Pancreas (tissue), 10 donors: Measurements from ENCODE around the gene MARK3. TPM values are rescaled to one million over a fixed set of nuclear protein-coding genes. Genes with fewer than 3 reads are reported as not detected.

Experiments used
- ATAC-seq, 4 donors: fragments of 200-7000 bp; cut with Tn5 transposase; one replicate each; pipeline versions ENCODE4 v1.8.0 to v1.9.1; 2020; ENCODE audit warnings: mild to moderate bottlenecking in 4 of 4, moderate library complexity in 4 of 4
- DNase-seq, 6 donors: peaks; one replicate each; pipeline ENCODE4 v3.0.0-alpha.2; 2020
- FAIRE-seq: peaks from 2 replicates; lab custom pipeline; 2012; peaks lifted over from hg19 to GRCh38; lab: Jason Lieb, UNC
- H3K27ac ChIP-seq, 4 donors: fragments of 200-600 bp; sonication (generic); 1 replicate in 3 of 4; 2 replicates in 1 of 4; pipeline versions ENCODE4 v1.5.0 to v1.8.0; 2020
- H3K27me3 ChIP-seq, 4 donors: fragments of 200-600 bp; one replicate each; pipeline ENCODE4 v1.8.0; 2021
- H3K36me3 ChIP-seq, 3 donors: fragments of 200-600 bp; sonication (generic) in 1 of 3; one replicate each; pipeline versions ENCODE4 v1.5.0 to v1.8.0; 2020 to 2021
- H3K4me1 ChIP-seq, 3 donors: fragments of 200-600 bp; one replicate each; pipeline ENCODE4 v1.8.0; 2021
- H3K4me3 ChIP-seq, 4 donors: fragments of 200-600 bp; sonication (generic) in 2 of 4; one replicate each; pipeline versions ENCODE4 v1.5.0 to v1.8.0; 2020 to 2021
- H3K9me3 ChIP-seq, 4 donors: fragments of 200-600 bp; one replicate each; pipeline ENCODE4 v1.8.0; 2021
- CTCF ChIP-seq, 4 donors: fragments of 200-600 bp; sonication (generic) in 3 of 4; IDR thresholded peaks; one replicate each; pipeline versions ENCODE4 v1.5.0 to v1.8.0; 2021; ENCODE audit warnings: antibody characterized with exemption in 4 of 4
- WGBS, 2 donors: extraction: QIAGEN DNeasy Blood & Tissue Kit; methylation state at CpG; one replicate each; pipeline ENCODE4 v1.1.7; 2013; 5-methylcytosine and 5-hydroxymethylcytosine counted together
- intact Hi-C, 3 donors: fragments of 100-400 bp; cut with DNase I; formaldehyde crosslinking; loops; one replicate each; pipeline versions ENCODE4 v1.11.1 to v1.14.2; 2022
- polyA plus RNA-seq, 2 donors: library from polyadenylated mRNA; stranded (reverse); fragments of 200-250 nt; gene quantifications; one replicate each; pipeline ENCODE4 v1.2.3, GENCODE V29; 2013
- total RNA-seq, 6 donors: library from RNA; stranded (reverse); fragmentation: NEBNext Ultra II Directional in 4 of 6; extraction: Animal tissue kit (Norgen Biotek cat#: 25700) in 4 of 6; gene quantifications; one replicate each; pipeline versions ENCODE4 v1.2.1 to v1.2.4, GENCODE V29; 2021 to 2023
- donor health status: healthy with polysubstance abuse.
- donor health status: DM: no; HTN: no; CAD: no; lungs with moderate emphysema.
- donor health status: DM: no; HTN: no; CAD: no.
- donor health status: control.
- donor health status: control.
- donor health status: Bipolar disorder and iron deficiency.
- donor health status: DM: yes; HTN: yes; CAD: no.
- donor health status: DM: no; HTN: no; CAD: no.
- donor health status: DM: no; HTN: no; CAD: no.
- donor health status: DM: yes; HTN: yes; CAD: no.

Gene MARK3
- total and polyA plus RNA-seq, 8 donors, result 35.3 to 110 (median 47.0) TPM

GRCh38 chr14:103416916-103417315 is 31.7 kb downstream of the MARK3 start:
- no peak for TF ChIP-seq CTCF (IDR thresholded peaks at IDR 0.05)
- no peaks in the 10 kb centered on the region for H3K9me3 ChIP-seq
- DNase-seq, result no peak
- WGBS, 2 donors, result 91% methylated on average over 2 of the region's 2 CpGs
- H3K27me3 ChIP-seq, result no peaks in the 10 kb centered on the region
- peaks cover 4 to 8% (median 7%) of the 10 kb centered on the region in 3 donors for H3K4me1 ChIP-seq
- H3K36me3 ChIP-seq, result no peaks in the 10 kb centered on the region
- no peak for FAIRE-seq
- intact Hi-C loops, result loop anchor here in 1 of 3 donors (10.0 kb wide), 1 partner anchor 48 kb away; no protein-coding TSS in a partner anchor
- H3K27ac ChIP-seq, result no peak overlapping the region
- no peak for ATAC-seq
- H3K4me3 ChIP-seq, result no peak overlapping the region

- ATAC-seq (peak in 2 of 4 donors; percentile 43 to 60), FAIRE-seq (no peak), DNase-seq (no peak)
- intact Hi-C loops, result loop anchor here in 1 of 3 donors (10.0 kb wide), 1 partner anchor 46 kb away; no protein-coding TSS in a partner anchor
- Histone ChIP-seq H3K4me1 (peaks cover 4 to 14% (median 11%) of the 10 kb centered on the region in 3 donors), H3K4me3 (no peak overlapping the region), H3K9me3 (no peaks in the 10 kb centered on the region), H3K27ac (no peak overlapping the region), H3K36me3 (no peaks in the 10 kb centered on the region), H3K27me3 (no peaks in the 10 kb centered on the region)
- TF ChIP-seq CTCF (IDR thresholded peaks at IDR 0.05), result no peak
- 89 to 91% methylated on average over 3 of the region's 3 CpGs for WGBS, 2 donors
Measured at GRCh38 chr14:103418481-103418818, 33.2 kb downstream of the MARK3 start.

GRCh38 chr14:103421556-103421955 is 36.3 kb downstream of the MARK3 start:
- no peaks in the 10 kb centered on the region for H3K27me3 ChIP-seq
- H3K4me3 ChIP-seq, result no peak overlapping the region
- FAIRE-seq, result no peak
- TF ChIP-seq CTCF (IDR thresholded peaks at IDR 0.05), result no peak
- H3K27ac ChIP-seq, result no peak overlapping the region
- H3K36me3 ChIP-seq, result no peaks in the 10 kb centered on the region
- 87 to 91% methylated on average over 3 of the region's 3 CpGs for WGBS, 2 donors
- H3K4me1 ChIP-seq, result peaks cover 4 to 14% (median 11%) of the 10 kb centered on the region in 3 donors
- intact Hi-C loops, result no loop called here
- DNase-seq, result no peak
- H3K9me3 ChIP-seq, result no peaks in the 10 kb centered on the region
- no peak for ATAC-seq

- TF ChIP-seq CTCF (IDR thresholded peaks at IDR 0.05), result no peak
- H3K4me1 ChIP-seq, result peaks cover 4 to 14% (median 13%) of the 10 kb centered on the region in 3 donors
- no peak overlapping the region for H3K4me3 ChIP-seq
- no peak overlapping the region for H3K27ac ChIP-seq
- FAIRE-seq (no peak), ATAC-seq (peak in 1 of 4 donors; percentile 19), DNase-seq (no peak)
- no peaks in the 10 kb centered on the region for H3K9me3 ChIP-seq
- H3K27me3 ChIP-seq, result no peaks in the 10 kb centered on the region
- intact Hi-C loops, result no loop called here
- H3K36me3 ChIP-seq, result no peaks in the 10 kb centered on the region
- 76 to 100% methylated on average over 1 of the region's 1 CpG for WGBS, 2 donors
Measured at GRCh38 chr14:103423050-103423461, 37.8 kb downstream of the MARK3 start.
